GM04503 (cell line): ENCODE measurements around the gene COPG2.

Experiments
- DNase-seq: peaks from one replicate; pipeline ENCODE4 v3.0.0-alpha.2; 2012; ENCODE audit warnings: low read depth

Gene COPG2

GRCh38 chr7:130475776-130476175, 192.8 kb downstream of the COPG2 start:
- DNase-seq, result no peak

GRCh38 chr7:130473876-130474275, 194.7 kb downstream of the COPG2 start:
- DNase-seq, result no peak

DNA sequence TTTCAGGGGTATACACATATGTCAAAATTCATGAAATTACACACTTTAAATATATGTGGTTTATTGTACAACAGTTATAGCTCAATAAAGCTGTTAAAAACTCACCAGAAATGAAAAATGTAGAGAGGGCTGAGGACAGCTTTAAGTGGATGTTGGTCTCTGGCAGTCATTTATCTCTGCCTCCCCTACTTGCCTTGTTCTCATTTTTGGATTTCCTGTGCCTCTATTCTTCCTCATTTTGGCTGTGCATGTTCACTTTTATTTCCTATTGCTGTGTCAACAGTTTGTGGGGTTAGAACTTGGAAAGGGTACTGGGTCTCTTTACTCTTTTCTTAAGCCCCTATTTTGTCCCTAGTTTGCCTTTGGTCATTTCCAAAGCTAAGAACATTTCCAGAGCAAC, 195.3 kb downstream of the COPG2 start:
- DNase-seq, result no peak

DNA sequence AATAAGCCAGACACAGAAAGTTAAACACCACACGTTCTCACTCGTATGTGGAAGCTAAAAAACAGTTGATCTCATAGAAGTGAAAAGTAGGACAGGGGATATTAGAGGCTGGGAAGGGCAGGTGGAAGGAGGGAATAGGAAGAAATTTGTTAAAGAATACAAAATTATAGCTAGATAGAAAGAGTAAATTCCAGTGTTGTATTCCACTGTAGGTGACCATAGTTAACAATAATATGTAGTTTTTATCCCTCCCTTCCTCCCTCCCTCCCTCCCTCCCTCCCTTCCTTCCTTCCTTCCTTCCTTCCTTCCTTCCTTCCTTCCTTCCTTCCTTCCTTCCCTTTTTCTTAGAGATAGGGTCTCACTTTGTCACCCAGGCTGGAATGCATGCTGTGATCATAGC, 196.6 kb downstream of the COPG2 start:
- no peak for DNase-seq

DNA sequence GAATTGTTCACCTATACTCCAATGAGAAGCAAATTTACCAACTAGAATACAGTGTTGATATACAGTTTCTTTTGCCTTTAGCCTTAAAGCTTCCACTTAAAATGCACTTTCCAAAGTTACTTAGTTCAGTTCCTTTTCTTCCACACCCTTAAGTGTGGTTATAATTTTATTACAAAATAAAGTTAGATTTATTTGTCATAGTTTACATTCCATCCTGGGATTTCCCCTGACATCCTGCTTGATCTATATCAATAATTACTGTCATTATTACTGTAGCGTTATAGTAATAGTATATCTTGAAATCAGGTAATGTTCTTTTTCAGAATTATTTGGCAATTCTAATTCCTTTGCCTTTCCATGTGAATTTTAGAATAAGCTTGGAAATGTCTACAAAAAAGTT, 199.9 kb downstream of the COPG2 start:
- no peak for DNase-seq

DNA sequence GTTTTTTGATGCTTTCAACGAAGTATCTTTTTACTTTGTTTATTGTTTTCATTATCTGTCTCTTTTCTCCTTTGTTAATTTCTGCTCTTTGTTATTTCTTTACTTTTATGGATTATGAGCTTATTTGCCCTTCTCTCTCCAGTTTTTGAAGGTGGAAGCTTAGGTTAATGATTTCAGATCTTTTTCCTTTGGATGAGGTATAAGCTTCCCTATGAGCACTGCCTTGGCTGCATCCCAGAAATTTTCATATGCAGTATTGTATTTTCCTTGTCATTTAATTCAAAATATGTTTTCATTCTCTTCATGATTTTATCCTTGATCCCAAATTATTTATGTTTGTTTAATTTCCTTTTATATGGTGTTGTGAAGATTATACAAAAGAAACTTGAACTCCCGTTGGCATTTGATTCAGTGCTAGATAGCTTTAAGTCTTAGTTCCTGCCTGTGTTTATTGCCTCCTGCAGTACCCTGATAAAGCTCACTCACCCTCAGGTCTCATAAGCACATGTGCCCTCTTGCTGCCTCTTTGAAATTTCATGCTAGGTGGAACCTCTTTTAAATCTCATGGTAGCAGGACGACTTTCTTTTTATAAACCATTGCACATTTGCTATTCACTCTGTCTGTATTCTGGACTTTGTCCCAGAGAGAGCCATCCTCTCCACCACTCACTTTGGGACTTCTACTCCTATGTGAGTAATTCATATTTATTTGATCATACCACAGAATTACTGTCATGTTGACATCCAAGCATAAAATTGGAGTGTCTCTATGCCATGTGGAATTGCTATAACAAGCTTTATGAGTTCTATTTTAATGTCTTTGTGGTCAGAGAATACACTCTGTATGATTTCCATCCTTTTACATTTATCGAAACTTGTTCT, 204.8 kb downstream of the COPG2 start:
- DNase-seq, result no peak

- DNase-seq, result peak; percentile 66
These were observed 207.3 kb downstream of the COPG2 start for GRCh38 chr7:130461272-130461671.

DNA sequence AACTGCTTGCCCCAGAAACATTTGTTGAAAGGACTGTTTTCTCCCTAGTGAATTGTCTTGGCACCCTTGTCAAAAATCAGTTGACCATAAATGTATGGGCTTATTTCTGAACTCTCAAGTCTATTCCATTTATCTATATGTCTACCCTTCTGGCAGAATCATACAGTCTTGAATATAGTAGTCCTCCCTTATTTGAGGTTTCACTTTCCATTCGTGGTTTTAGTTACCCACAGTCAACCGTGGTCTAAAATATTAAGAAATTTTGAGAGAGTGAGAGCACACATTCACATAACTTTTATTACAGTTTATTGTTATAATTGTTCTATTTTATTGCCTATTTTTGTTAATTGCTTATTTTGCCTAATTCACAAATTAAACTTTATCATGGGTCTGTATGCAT, 210.3 kb downstream of the COPG2 start:
- DNase-seq, result no peak
